H9 (cell line): Measurements from ENCODE around the gene CYREN. TPM values are rescaled to one million over a fixed set of nuclear protein-coding genes. Genes with fewer than 3 reads are reported as not detected.

Source experiments
- DNase-seq: peaks from one replicate; pipeline ENCODE4 v3.0.0-alpha.2; 2017
- H2AFZ ChIP-seq: one replicate; pipeline ENCODE4 v1.6.1; 2013; ENCODE audit warnings: mild to moderate bottlenecking, low read length, control low read depth, moderate library complexity
- H2AK5ac ChIP-seq: 2 replicates; pipeline ENCODE4 v1.6.1; 2013; ENCODE audit warnings: low read length, control low read depth, mixed read lengths; ENCODE audit not compliant: insufficient read length
- H2BK120ac ChIP-seq: one replicate; pipeline ENCODE4 v1.6.1; 2013; ENCODE audit warnings: low read depth, mild to moderate bottlenecking, low read length, control low read depth, inconsistent platforms; ENCODE audit not compliant: poor library complexity, severe bottlenecking
- H2BK12ac ChIP-seq: 2 replicates; pipeline ENCODE4 v1.6.1; 2013; ENCODE audit warnings: low read length, control low read depth, mixed read lengths, low read depth; ENCODE audit not compliant: insufficient read length
- H2BK15ac ChIP-seq: 2 replicates; pipeline ENCODE4 v1.6.1; 2013; ENCODE audit warnings: low read depth, low read length, control low read depth
- H2BK20ac ChIP-seq: one replicate; pipeline ENCODE4 v1.6.1; 2013; ENCODE audit warnings: low read depth, mild to moderate bottlenecking, low read length, control low read depth, inconsistent platforms; ENCODE audit not compliant: poor library complexity, severe bottlenecking
- H2BK5ac ChIP-seq: 2 replicates; pipeline ENCODE4 v1.6.1; 2013; ENCODE audit warnings: low read length, control low read depth, mixed read lengths; ENCODE audit not compliant: insufficient read length
- H3K14ac ChIP-seq: 2 replicates; pipeline ENCODE4 v1.6.1; 2013; ENCODE audit warnings: low read length, control low read depth; ENCODE audit not compliant: insufficient read depth
- H3K18ac ChIP-seq: 2 replicates; pipeline ENCODE4 v1.6.1; 2013; ENCODE audit warnings: low read depth, mild to moderate bottlenecking, mixed read lengths, low read length, control low read depth; ENCODE audit not compliant: insufficient read length
- H3K23ac ChIP-seq: 2 replicates; pipeline ENCODE4 v1.6.1; 2013; ENCODE audit warnings: low read length, control low read depth, mixed read lengths, low read depth; ENCODE audit not compliant: insufficient read length
- H3K23me2 ChIP-seq: 2 replicates; pipeline ENCODE4 v1.6.1; 2013; ENCODE audit warnings: low read depth, mild to moderate bottlenecking, mixed read lengths, low read length, control low read depth; ENCODE audit not compliant: insufficient read length, poor library complexity, severe bottlenecking
- H3K27ac ChIP-seq: 2 replicates; pipeline ENCODE4 v1.5.1; 2013; ENCODE audit warnings: low read length, control low read depth, mixed read lengths, low read depth; ENCODE audit not compliant: insufficient read length
- H3K27me3 ChIP-seq: 2 replicates; pipeline ENCODE4 v1.6.1; 2013; ENCODE audit warnings: low read length, control low read depth, inconsistent platforms; ENCODE audit not compliant: insufficient read depth
- H3K4ac ChIP-seq: 2 replicates; pipeline ENCODE4 v1.6.1; 2013; ENCODE audit warnings: low read depth, mild to moderate bottlenecking, control low read depth, inconsistent platforms, low read length, moderate library complexity
- H3K4me1 ChIP-seq: 2 replicates; pipeline ENCODE4 v1.6.1; 2013; ENCODE audit warnings: low read length, control low read depth, inconsistent platforms; ENCODE audit not compliant: insufficient read depth
- H3K4me2 ChIP-seq: 2 replicates; pipeline ENCODE4 v1.6.1; 2013; ENCODE audit warnings: low read length, control low read depth, mixed read lengths; ENCODE audit not compliant: insufficient read length, insufficient read depth
- H3K56ac ChIP-seq: 2 replicates; pipeline ENCODE4 v1.6.1; 2013; ENCODE audit warnings: low read depth, mild to moderate bottlenecking, mixed read lengths, low read length, control low read depth; ENCODE audit not compliant: insufficient read length
- H3K79me1 ChIP-seq: 2 replicates; pipeline ENCODE4 v1.6.1; 2013; ENCODE audit warnings: low read depth, mild to moderate bottlenecking, moderate library complexity, low read length, control low read depth, inconsistent platforms; ENCODE audit not compliant: insufficient read depth, poor library complexity, severe bottlenecking
- H3K79me2 ChIP-seq: 2 replicates; pipeline ENCODE4 v1.6.1; 2013; ENCODE audit warnings: low read length, control low read depth, inconsistent platforms; ENCODE audit not compliant: insufficient read depth
- H3K9ac ChIP-seq: 2 replicates; pipeline ENCODE4 v1.6.1; 2013; ENCODE audit warnings: low read length, control low read depth, mixed read lengths; ENCODE audit not compliant: insufficient read length; ENCODE audit errors: extremely low read depth
- H3K9me3 ChIP-seq: one replicate; pipeline ENCODE4 v1.6.1; 2013; ENCODE audit warnings: low read depth, low read length, inconsistent platforms; ENCODE audit not compliant: control insufficient read depth
- H3T11ph ChIP-seq: one replicate; pipeline ENCODE4 v1.6.1; 2013; ENCODE audit warnings: mild to moderate bottlenecking, low read length, control low read depth, inconsistent platforms
- H4K20me1 ChIP-seq: one replicate; pipeline ENCODE4 v1.6.1; 2013; ENCODE audit not compliant: control insufficient read depth, insufficient read length, insufficient read depth
- H4K5ac ChIP-seq: 2 replicates; pipeline ENCODE4 v1.6.1; 2013; ENCODE audit warnings: low read depth, mild to moderate bottlenecking, mixed read lengths, low read length, control low read depth; ENCODE audit not compliant: insufficient read length
- H4K8ac ChIP-seq: replicated peaks from 2 replicates; pipeline ENCODE4 v1.6.1; 2013; ENCODE audit warnings: low read length, control low read depth, mixed read lengths, low read depth; ENCODE audit not compliant: insufficient read length
- H4K91ac ChIP-seq: 2 replicates; pipeline ENCODE4 v1.6.1; 2013; ENCODE audit warnings: low read depth, mild to moderate bottlenecking, moderate library complexity, mixed read lengths, low read length, control low read depth; ENCODE audit not compliant: insufficient read length
- H3K27ac Mint-ChIP-seq, 3 experiments: 2 replicates in 2 of 3; 3 replicates in 1 of 3; pipeline ENCODE4 v1.8.0; 2020 to 2021; ENCODE audit warnings: mixed read lengths in 3 of 3, mild to moderate bottlenecking in 1 of 3, moderate library complexity in 1 of 3
- H3K27me3 Mint-ChIP-seq: 2 replicates; pipeline ENCODE4 v1.8.0; 2021; ENCODE audit warnings: low read depth, mild to moderate bottlenecking, moderate library complexity, mixed read lengths
- H3K36me3 Mint-ChIP-seq, 3 experiments: 2 replicates in 2 of 3; 3 replicates in 1 of 3; pipeline ENCODE4 v1.8.0; 2020 to 2021; ENCODE audit warnings: low read depth in 3 of 3, mixed read lengths in 3 of 3; ENCODE audit not compliant: insufficient read depth in 1 of 3
- H3K4me1 Mint-ChIP-seq, 2 experiments: 2 replicates each; pipeline ENCODE4 v1.8.0; 2020; ENCODE audit warnings: mixed read lengths in 2 of 2
- H3K4me3 Mint-ChIP-seq, 2 experiments: 2 replicates in 1 of 2; 3 replicates in 1 of 2; pipeline ENCODE4 v1.8.0; 2020 to 2021; ENCODE audit warnings: mild to moderate bottlenecking in 2 of 2, mixed read lengths in 2 of 2, moderate library complexity in 1 of 2
- H3K9me3 Mint-ChIP-seq, 2 experiments: 2 replicates in 1 of 2; 3 replicates in 1 of 2; pipeline ENCODE4 v1.8.0; 2020; ENCODE audit warnings: mild to moderate bottlenecking in 2 of 2, mixed read lengths in 2 of 2, moderate library complexity in 1 of 2
- CTCF ChIP-seq: fragments of 200-600 bp; sonication (generic); conservative IDR thresholded peaks from 3 replicates; pipeline ENCODE4 v1.8.0; 2021; ENCODE audit warnings: antibody characterized with exemption, mild to moderate bottlenecking
- WGBS: extraction: QIAGEN DNeasy Blood & Tissue Kit; methylation state at CpG from one replicate; pipeline ENCODE4 v1.1.7; 2013; ENCODE audit warnings: missing lambda C conversion rate, low lambda C conversion rate, mixed read lengths; ENCODE audit not compliant: insufficient read length; ENCODE audit errors: extremely low coverage; 5-methylcytosine and 5-hydroxymethylcytosine counted together
- total RNA-seq: library from RNA; stranded (reverse); gene quantifications from 2 replicates; pipeline ENCODE4 v1.2.1, GENCODE V29; 2021

CYREN gene
- total RNA-seq, 1 experiment from 2014 or later: 72.0 TPM

GRCh38 chr7:135201350-135201749, 30.8 kb upstream of the CYREN start:
- Histone ChIP-seq H3K56ac (no peak overlapping the region), H3K9ac (no peak overlapping the region), H3K79me1 (no peaks in the 10 kb centered on the region), H3K4ac (no peak overlapping the region), H3T11ph (no peak overlapping the region), H3K27me3 (no peaks in the 10 kb centered on the region), H3K23ac (no peak overlapping the region), H3K14ac (no peak overlapping the region), H2BK20ac (no peak overlapping the region), H2BK15ac (no peak overlapping the region), H4K91ac (no peak overlapping the region), H3K9me3 (no peaks in the 10 kb centered on the region), H3K4me1 (no peaks in the 10 kb centered on the region), H2AFZ (no peak overlapping the region), H3K79me2 (no peaks in the 10 kb centered on the region), H2BK120ac (no peak overlapping the region), H3K4me2 (no peak overlapping the region), H2BK5ac (no peak overlapping the region), H4K20me1 (no peaks in the 10 kb centered on the region), H2AK5ac (no peak overlapping the region), H4K5ac (no peak overlapping the region), H3K27ac (no peak overlapping the region), H3K23me2 (no peaks in the 10 kb centered on the region), H3K18ac (no peak overlapping the region), H4K8ac (no peak overlapping the region), H2BK12ac (no peak overlapping the region)
- WGBS: no CpG with 5 or more reads among the region's 2 CpGs
- H3K4me1 Mint-ChIP-seq: peaks cover 0 to 5% of the 10 kb centered on the region in 2 experiments; a peak in 3 of 4 replicates
- peaks cover 5 to 38% (median 13%) of the 10 kb centered on the region in 3 experiments for H3K36me3 Mint-ChIP-seq
- no peak overlapping the region for H3K27ac Mint-ChIP-seq
- no peak for TF ChIP-seq CTCF
- no peak for DNase-seq
- H3K27me3 Mint-ChIP-seq: no peaks in the 10 kb centered on the region
- H3K9me3 Mint-ChIP-seq: no peaks in the 10 kb centered on the region
- H3K4me3 Mint-ChIP-seq: no peak overlapping the region
